K562 (cell line): ENCODE data around the gene BCL10.

ENCODE experiments used
- ATF7 ChIP-seq: fragments of 450-650 bp; IDR thresholded peaks from 2 replicates; pipeline ENCODE4 v1.7.1; 2014; ENCODE audit warnings: mild to moderate bottlenecking, moderate library complexity
- E2F1 ChIP-seq: sonication (generic); formaldehyde crosslinking; IDR thresholded peaks from 2 replicates; pipeline ENCODE4 v1.8.1; 2023; ENCODE audit warnings: mild to moderate bottlenecking, missing genetic modification reagents, moderate library complexity
- EWSR1 ChIP-seq: fragments of 450-650 bp; IDR thresholded peaks from 2 replicates; pipeline ENCODE4 v1.6.1; 2018; ENCODE audit warnings: borderline replicate concordance, mild to moderate bottlenecking, low read depth, moderate library complexity; ENCODE audit not compliant: partially characterized antibody
- EZH2 ChIP-seq: IDR thresholded peaks from 2 replicates; pipeline ENCODE4 v1.6.1; 2012; ENCODE audit warnings: low read depth, mild to moderate bottlenecking, inconsistent platforms, low read length, borderline replicate concordance
- FOS ChIP-seq: IDR thresholded peaks from 3 replicates; pipeline ENCODE4 v1.6.1; 2011; ENCODE audit not compliant: insufficient read length; ENCODE audit errors: extremely low read depth
- FOXP4 ChIP-seq: sonication (generic); formaldehyde crosslinking; IDR thresholded peaks from 2 replicates; pipeline ENCODE4 v1.8.0; 2022; ENCODE audit warnings: mild to moderate bottlenecking, missing genetic modification reagents, borderline replicate concordance
- HMG20B ChIP-seq: fragments of 250-450 bp; sonication (Bioruptor Pico); IDR thresholded peaks from 2 replicates; pipeline ENCODE4 v1.5.0; 2021; ENCODE audit warnings: mild to moderate bottlenecking
- MBD2 ChIP-seq: sonication (generic); IDR thresholded peaks from 2 replicates; pipeline ENCODE4 v1.6.1; 2016; ENCODE audit warnings: low read depth, borderline replicate concordance
- POLR2A ChIP-seq: fragments of 450-650 bp; conservative IDR thresholded peaks from 2 replicates; pipeline ENCODE4 v1.6.1; 2016
- RNF2 ChIP-seq: sonication (generic); IDR thresholded peaks from 2 replicates; pipeline ENCODE4 v1.6.1; 2016
- TAF15 ChIP-seq: fragments of 200-400 bp; formaldehyde crosslinking; IDR thresholded peaks from 2 replicates; pipeline ENCODE4 v1.6.1; 2017; ENCODE audit warnings: mild to moderate bottlenecking, low read depth, low read length, moderate library complexity
- U2AF1 ChIP-seq: fragments of 200-400 bp; formaldehyde crosslinking; optimal IDR thresholded peaks from 2 replicates; pipeline ENCODE3; 2017; ENCODE audit warnings: mild to moderate bottlenecking, low read depth, low read length, moderate library complexity

GRCh38 chr1:85319931-85320330, 43.5 kb upstream of the BCL10 start:
- no peak for TF ChIP-seq FOS
- TF ChIP-seq ATF7, result no peak
- no peak for TF ChIP-seq EZH2
- TF ChIP-seq E2F1 (CRISPR knock-in tag), result no peak
- no peak for TF ChIP-seq MBD2
- no peak for TF ChIP-seq RNF2
- no peak for TF ChIP-seq EWSR1
- no peak for TF ChIP-seq HMG20B (CRISPR knock-in tag)
- no peak for TF ChIP-seq U2AF1
- no peak for TF ChIP-seq FOXP4 (CRISPR knock-in tag)
- no peak for TF ChIP-seq TAF15
- no peak for TF ChIP-seq POLR2A
